ENCODE results near the gene AKAP6. TPM values are rescaled to one million over a fixed set of nuclear protein-coding genes. Genes with fewer than 3 reads are reported as not detected.
A peak's percentile ranks its signal among the peaks of the same experiment; 100 is the strongest.

The AKAP6 gene
- total RNA-seq, 1 donor from 2014 or later, result 180 TPM

- peak; percentile 40 for ATAC-seq (ENCODE audit: poor library complexity)
- intact Hi-C loops (cut with DNase I), result no loop called here
Measured at GRCh38 chr14:32427726-32428528, 98.8 kb downstream of the AKAP6 start.

GRCh38 chr14:32428875-32429274 is 99.8 kb downstream of the AKAP6 start:
- intact Hi-C loops (cut with DNase I), result no loop called here
- ATAC-seq (ENCODE audit: poor library complexity) (peak; percentile 73), DNase-seq (no peak)

More at GRCh38 chr14:32427726-32428528, 98.8 kb downstream of the AKAP6 start:
- DNase-seq, result no peak

DNA sequence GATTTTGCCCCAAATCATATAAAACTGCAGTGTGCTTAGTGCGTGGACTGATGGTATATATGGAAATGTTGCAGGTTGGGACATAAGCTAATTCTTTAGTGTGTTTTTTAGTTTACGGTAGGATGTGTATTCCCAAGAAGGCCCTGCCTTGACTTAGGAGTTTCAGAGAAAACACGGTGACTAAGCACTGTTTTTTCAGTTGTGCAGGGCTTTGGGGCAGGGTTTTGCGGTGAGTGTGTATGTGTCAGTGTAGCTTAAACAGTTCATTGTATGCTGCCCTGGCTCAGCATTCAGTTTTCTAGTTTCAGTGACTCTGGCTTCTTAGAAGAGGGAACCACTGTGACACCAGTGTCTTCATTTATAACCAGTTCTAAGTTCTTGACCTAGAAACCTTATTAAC is 101.2 kb downstream of the AKAP6 start:
- ATAC-seq (ENCODE audit: poor library complexity) (no peak), DNase-seq (no peak)
- intact Hi-C loops (cut with DNase I), result no loop called here

GRCh38 chr14:32432813-32433538 is 103.9 kb downstream of the AKAP6 start:
- DNase-seq, result no peak
- peak; percentile 26 for ATAC-seq (ENCODE audit: poor library complexity)

DNA sequence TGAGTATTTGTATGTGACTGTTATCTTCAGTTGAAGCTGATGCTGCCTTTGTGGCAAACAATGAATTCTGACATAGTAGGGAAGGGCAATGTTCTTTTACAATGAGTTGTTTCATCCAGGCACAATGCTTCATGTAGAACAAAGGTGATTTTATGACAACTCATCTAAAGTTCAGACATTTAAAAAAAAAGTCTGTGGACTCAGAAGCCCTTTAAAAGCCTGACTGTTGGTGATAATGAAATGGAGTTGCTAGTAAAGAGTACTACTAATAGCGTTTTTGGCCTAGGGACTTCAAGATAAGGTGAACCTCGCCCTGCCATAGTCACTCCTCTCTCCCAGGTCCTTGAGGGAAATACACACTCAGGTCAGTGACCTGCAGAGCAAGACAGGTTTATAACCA is 105.1 kb downstream of the AKAP6 start:
- intact Hi-C loops (cut with DNase I), result no loop called here
- DNase-seq (no peak), ATAC-seq (ENCODE audit: poor library complexity) (peak; percentile 24)

More at GRCh38 chr14:32432813-32433538, 103.9 kb downstream of the AKAP6 start:
- intact Hi-C loops (cut with DNase I), result no loop called here

DNA sequence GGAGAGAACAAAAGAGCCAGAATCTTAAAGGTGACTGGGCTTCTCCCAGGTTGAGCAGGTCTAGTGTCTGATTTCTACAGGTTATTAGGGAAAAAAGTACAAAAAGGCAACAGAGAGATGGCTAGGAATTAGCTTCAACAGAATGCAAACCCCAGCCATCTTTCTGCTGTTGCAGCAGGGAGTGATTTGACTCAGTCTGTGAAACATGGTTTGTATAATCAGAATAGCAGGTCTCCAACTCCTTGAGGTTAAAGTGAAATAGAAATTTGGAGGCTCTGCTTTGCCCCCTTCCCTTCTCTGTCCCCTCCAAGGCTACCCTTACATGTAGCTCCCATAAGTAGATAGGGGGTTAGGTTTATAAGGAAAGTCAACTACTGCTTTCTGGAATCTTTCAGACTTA is 105.8 kb downstream of the AKAP6 start:
- DNase-seq, result no peak
- ATAC-seq (ENCODE audit: poor library complexity), result no peak
- intact Hi-C loops (cut with DNase I), result no loop called here

GRCh38 chr14:32435411-32435810 is 106.3 kb downstream of the AKAP6 start:
- intact Hi-C loops (cut with DNase I), result no loop called here
- ATAC-seq (ENCODE audit: poor library complexity), result no peak
- no peak for DNase-seq

GRCh38 chr14:32436993-32437392 is 107.9 kb downstream of the AKAP6 start:
- intact Hi-C loops (cut with DNase I), result no loop called here
- ATAC-seq (ENCODE audit: poor library complexity), result no peak
- no peak for DNase-seq

DNA sequence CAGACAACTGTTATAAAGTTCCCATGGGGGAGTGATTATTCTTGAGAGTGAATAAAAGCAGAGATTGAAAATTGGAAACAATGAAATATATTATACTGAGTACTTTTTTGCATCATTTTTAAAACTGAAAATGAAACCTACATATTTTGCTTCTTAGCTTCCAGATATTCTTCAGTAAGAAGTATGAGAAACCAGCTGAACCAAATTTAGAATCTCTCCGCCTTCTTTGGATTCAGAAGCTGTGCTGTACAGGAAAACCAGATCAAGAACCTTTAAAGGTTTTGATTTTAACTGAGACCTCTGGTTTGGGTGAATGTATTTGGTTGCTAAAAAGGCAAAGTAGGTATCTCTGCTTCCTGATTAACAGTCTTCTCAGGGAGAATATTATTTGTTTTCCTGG is 109.4 kb downstream of the AKAP6 start:
- ATAC-seq (ENCODE audit: poor library complexity) (no peak), DNase-seq (no peak)
- intact Hi-C loops (cut with DNase I), result no loop called here

DNA sequence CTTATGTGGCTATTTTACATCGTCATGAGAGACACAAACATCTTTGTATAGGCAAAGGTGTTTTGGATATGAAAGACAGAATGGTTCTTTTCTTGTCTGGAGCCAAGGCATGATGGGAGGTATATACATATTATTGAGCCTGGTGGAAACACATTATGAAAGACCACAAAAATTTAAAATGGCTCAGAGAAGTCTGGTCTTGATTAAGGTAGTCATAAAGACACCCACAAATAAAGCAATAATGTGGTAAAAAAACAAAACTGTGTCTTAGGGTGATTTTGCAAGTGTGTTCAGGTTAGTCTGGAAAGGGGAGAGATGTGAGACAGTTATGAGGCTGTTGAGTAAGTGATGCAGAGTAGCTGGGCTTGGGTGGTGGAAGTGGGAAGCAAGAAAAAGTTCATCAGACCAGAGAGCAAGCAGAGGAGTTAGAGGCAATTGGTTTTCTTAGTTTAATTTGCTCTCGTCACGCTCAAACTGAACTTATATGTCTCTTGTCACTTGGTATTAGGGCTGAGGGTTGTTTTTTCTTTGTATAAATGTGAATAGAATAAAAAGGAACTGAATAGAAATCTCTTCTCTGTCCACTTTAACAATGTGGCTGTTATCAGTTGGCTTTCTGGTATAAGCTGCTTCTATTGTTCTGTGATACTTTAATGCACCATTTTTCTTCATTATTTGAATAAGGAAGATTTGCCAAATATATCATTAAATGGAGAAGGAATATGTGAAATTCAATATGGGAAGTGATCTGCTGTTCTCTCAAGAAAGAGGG is 115.0 kb downstream of the AKAP6 start:
- intact Hi-C loops (cut with DNase I), result no loop called here
- DNase-seq, result no peak

DNA sequence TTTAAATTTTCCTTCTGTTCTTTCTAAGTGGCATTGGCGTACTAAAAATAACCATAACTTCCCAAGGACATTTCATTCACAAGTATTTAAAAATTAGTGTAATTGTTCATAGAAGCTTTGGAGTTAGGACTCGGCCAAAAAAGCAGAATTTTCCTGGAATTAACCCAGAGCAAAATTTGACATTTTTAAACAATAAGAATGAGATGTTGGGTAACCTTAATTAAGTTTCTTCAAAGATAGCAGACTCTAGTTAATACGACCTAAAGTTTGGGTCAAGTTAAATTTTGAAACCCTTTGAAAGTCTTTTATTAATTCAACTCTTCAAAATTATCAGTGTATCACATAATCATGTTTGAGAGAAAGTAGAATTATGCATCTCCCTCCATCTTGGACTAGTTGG is 118.3 kb downstream of the AKAP6 start:
- DNase-seq, result no peak
- intact Hi-C loops (cut with DNase I), result no loop called here
- no peak for ATAC-seq (ENCODE audit: poor library complexity)

More for the DNA sequence above, 115.0 kb downstream of the AKAP6 start:
- ATAC-seq (ENCODE audit: poor library complexity), result no peak

GRCh38 chr14:32449648-32450047 is 120.5 kb downstream of the AKAP6 start:
- ATAC-seq (ENCODE audit: poor library complexity) (no peak), DNase-seq (no peak)
- intact Hi-C loops (cut with DNase I), result no loop called here

- no peak for ATAC-seq (ENCODE audit: poor library complexity)
- DNase-seq, result no peak
- intact Hi-C loops (cut with DNase I), result no loop called here
Measured at GRCh38 chr14:32450919-32451675, 122.0 kb downstream of the AKAP6 start.

DNA sequence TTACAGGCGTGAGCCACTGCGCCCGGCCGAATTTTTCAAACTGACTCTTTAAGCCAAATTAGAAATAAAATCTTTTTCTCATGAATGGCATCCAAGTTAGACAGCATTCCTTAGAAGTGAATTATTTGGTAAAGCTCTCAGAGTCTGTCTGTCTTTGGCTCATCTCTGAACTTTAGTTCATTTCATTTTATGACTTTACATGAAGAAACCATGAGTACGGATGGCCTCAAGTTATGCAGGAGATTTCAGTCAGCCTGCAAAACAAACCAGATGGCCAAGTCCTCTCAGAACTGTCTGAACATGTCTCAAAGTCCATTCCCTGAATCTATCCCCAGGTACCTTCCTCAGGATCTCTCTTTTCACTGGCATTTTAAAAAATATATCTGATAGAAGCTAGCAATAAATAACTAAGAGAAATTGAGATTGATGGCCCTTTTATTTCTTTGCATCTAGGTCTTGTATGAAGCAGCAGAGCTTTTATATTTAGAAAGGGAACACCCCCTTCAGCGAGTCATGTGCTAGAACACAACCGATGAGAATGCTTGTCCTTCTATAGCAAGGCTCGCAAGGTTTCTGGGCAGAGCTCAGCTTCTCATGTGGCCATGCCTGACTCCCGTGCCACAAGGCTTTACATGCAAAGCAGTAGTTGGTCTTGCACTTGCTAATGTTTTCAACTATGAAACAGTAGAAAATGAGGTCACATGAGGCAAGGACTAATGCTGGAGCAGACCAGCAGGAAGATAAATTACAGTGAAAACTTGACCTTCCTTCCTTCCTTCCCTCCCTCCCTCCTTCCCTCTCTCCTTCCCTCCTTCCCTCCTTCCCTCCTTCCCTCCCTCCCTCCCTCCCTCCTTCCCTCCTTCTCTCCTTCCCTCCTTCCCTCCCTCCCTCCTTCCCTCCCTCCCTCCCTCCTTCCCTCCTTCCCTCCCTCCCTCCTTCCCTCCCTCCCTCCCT is 125.0 kb downstream of the AKAP6 start:
- intact Hi-C loops (cut with DNase I), result no loop called here
- ATAC-seq (ENCODE audit: poor library complexity) (peak; percentile 30), DNase-seq (no peak)

- ATAC-seq (ENCODE audit: poor library complexity), result peak; percentile 97
- peak; percentile 62 for DNase-seq
- intact Hi-C loops (cut with DNase I), result no loop called here
Measured at GRCh38 chr14:32457213-32457920, 128.3 kb downstream of the AKAP6 start.

DNA sequence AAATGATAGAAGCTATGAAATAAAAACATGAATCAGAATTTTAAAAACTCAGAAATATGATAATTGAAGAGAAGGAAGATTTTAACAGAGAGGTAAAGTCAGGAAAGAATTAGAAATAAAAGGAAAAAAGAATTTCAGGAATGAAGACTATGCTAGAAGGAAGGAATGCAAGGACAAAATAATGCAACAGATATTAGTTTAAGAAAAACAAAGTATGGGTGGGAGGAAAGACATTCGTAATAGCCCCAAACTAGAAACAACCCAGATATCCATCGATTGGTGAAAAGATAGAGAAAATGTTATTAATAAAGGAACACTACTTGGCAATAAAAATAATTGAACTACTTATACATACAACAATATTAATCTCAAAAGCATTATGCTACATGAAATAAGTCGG is 129.6 kb downstream of the AKAP6 start:
- intact Hi-C loops (cut with DNase I), result no loop called here
- DNase-seq, result no peak
- no peak for ATAC-seq (ENCODE audit: poor library complexity)

- ATAC-seq (ENCODE audit: poor library complexity), result no peak
- intact Hi-C loops (cut with DNase I), result loop anchor here (10.0 kb wide), 2 partner anchors 205 to 525 kb away; no protein-coding TSS in a partner anchor
Measured at GRCh38 chr14:32460267-32460666, 131.2 kb downstream of the AKAP6 start.

More at GRCh38 chr14:32460267-32460666, 131.2 kb downstream of the AKAP6 start:
- DNase-seq, result no peak
